Stimulated activated naive CD8-positive, alpha-beta T cell treated with anti-CD3 and anti-CD28 coated beads, Interleukin-15, Interleukin-2, amounts not matched to agents 100 ng/mL and 50 ng/mL, for 24 hours (primary cell): ENCODE results near the gene CAPNS2.

Source experiments
- H3K27ac Mint-ChIP-seq: one replicate; pipeline ENCODE4 v1.8.0; 2021; ENCODE audit warnings: mild to moderate bottlenecking, mixed read lengths
- H3K27me3 Mint-ChIP-seq: one replicate; pipeline ENCODE4 v1.8.0; 2021; ENCODE audit warnings: mixed read lengths
- H3K36me3 Mint-ChIP-seq: one replicate; pipeline ENCODE4 v1.8.0; 2021; ENCODE audit warnings: low read depth, mixed read lengths
- H3K4me1 Mint-ChIP-seq: one replicate; pipeline ENCODE4 v1.8.0; 2021; ENCODE audit warnings: low read depth, mixed read lengths
- H3K4me3 Mint-ChIP-seq: one replicate; pipeline ENCODE4 v1.8.0; 2021; ENCODE audit warnings: mild to moderate bottlenecking, mixed read lengths
- H3K9me3 Mint-ChIP-seq: one replicate; pipeline ENCODE4 v1.8.0; 2021; ENCODE audit warnings: mixed read lengths

Gene CAPNS2

GRCh38 chr16:55566432-55567175, at the start of gene CAPNS2:
CAPNS2 (plus strand) TSS chr16:55566684; CDS start chr16:55566757, 73 bp downstream.
- Mint-ChIP-seq H3K4me3 (no peak within 1 kb of the TSS), H3K9me3 (no peaks in the 10 kb centered on the region), H3K27me3 (peaks cover 6% of the 10 kb centered on the region), H3K4me1 (no peaks in the 10 kb centered on the region), H3K36me3 (no peaks in the 10 kb centered on the region), H3K27ac (no peak within 1 kb of the TSS)

GRCh38 chr16:55521792-55522191, 44.7 kb upstream of the CAPNS2 start:
- H3K27ac Mint-ChIP-seq: no peak overlapping the region
- no peaks in the 10 kb centered on the region for H3K27me3 Mint-ChIP-seq
- no peaks in the 10 kb centered on the region for H3K36me3 Mint-ChIP-seq
- H3K9me3 Mint-ChIP-seq: peaks cover 7% of the 10 kb centered on the region
- H3K4me1 Mint-ChIP-seq: no peaks in the 10 kb centered on the region
- H3K4me3 Mint-ChIP-seq: no peak overlapping the region

DNA sequence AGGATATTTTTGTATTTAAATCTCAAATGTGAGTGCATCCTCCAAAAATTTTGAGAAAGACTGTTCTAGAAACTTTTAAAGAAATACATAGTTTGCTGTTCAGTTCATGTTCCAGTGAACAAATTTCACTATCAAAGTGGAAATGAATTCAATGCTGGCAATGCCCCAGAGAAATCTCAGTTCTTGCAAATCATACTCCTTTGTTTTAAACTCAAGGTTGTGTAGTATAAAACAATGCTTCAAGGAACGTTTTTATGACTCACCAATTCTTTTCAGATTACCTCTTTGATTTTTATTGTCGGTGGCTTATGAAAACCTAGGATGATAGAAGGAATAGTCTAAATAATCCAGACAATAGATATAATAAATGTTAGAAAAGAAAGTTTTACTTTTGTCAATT, 40.0 kb upstream of the CAPNS2 start:
- peaks cover 7% of the 10 kb centered on the region for H3K27me3 Mint-ChIP-seq
- no peak overlapping the region for H3K4me3 Mint-ChIP-seq
- H3K4me1 Mint-ChIP-seq: no peaks in the 10 kb centered on the region
- H3K27ac Mint-ChIP-seq: no peak overlapping the region
- H3K9me3 Mint-ChIP-seq: peaks cover 7% of the 10 kb centered on the region
- no peaks in the 10 kb centered on the region for H3K36me3 Mint-ChIP-seq

DNA sequence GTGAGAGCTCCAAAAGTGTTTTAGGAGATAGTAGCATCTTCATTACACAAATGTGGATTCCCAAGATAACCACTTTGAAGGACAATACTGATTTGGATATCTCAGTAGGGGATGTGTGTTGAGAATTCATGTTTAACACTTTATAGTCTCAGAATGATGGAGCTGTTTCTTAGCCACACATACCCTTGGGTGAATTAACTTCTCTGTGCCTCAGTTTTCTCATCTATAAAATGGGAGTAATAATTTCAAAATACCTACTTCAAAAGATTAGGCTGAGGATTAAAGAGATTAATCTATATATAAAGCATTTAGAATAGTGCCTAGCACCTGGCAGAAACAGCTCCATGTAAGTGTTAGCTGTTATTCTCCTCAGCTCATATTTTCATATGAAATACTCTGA, 38.6 kb upstream of the CAPNS2 start:
- Mint-ChIP-seq H3K4me1 (no peaks in the 10 kb centered on the region), H3K4me3 (no peak overlapping the region), H3K36me3 (no peaks in the 10 kb centered on the region), H3K9me3 (no peaks in the 10 kb centered on the region), H3K27me3 (peaks cover 7% of the 10 kb centered on the region), H3K27ac (no peak overlapping the region)

DNA sequence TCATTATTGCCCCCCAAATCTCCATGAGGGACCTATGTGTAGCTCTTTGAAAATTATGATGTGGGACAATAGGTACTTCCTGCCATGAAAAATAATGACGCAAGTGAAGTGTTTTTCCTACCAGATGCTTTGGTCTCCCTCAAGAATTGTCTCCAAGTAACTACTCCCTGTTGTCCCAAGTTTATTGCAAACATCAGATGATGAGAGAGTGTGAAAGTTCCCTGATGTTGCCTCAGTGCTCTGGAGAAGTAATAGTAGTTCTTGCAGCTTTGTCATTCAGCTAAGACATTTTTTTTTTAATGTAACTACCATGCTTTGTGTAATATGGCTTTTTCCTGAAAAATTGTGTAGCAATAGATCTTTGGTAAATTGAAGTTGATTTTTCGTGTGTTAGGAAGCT, 37.5 kb upstream of the CAPNS2 start:
- Mint-ChIP-seq H3K27me3 (peaks cover 7% of the 10 kb centered on the region), H3K27ac (no peak overlapping the region), H3K4me3 (no peak overlapping the region), H3K36me3 (no peaks in the 10 kb centered on the region), H3K4me1 (no peaks in the 10 kb centered on the region), H3K9me3 (no peaks in the 10 kb centered on the region)

DNA sequence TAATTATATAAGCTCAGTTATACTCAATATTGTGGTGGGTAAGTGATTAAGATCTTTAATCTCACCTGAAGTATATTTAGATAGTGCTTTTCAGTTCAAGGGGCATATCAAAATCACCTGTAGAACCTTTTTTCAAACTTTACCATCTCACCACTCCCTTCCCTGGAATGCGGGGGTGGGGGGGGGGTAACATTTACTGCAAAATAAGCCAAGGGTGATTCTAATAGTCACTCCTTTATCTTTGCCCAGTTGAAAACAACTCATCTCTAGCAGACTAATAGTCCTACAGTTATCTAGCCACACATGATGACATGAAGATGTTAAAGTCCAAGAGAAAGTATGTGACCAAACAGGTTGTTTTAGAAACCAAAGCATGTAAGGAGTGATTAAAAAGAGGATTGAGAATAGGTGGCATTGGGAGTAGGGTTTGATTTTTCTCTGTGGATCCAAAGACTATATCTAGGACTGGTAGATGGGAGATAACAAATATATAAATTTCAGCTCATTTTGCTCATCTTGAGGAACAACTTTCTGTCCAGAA, 36.1 kb upstream of the CAPNS2 start:
- Mint-ChIP-seq H3K27me3 (peaks cover 7% of the 10 kb centered on the region), H3K4me1 (no peaks in the 10 kb centered on the region), H3K36me3 (no peaks in the 10 kb centered on the region), H3K27ac (no peak overlapping the region), H3K4me3 (no peak overlapping the region), H3K9me3 (no peaks in the 10 kb centered on the region)

DNA sequence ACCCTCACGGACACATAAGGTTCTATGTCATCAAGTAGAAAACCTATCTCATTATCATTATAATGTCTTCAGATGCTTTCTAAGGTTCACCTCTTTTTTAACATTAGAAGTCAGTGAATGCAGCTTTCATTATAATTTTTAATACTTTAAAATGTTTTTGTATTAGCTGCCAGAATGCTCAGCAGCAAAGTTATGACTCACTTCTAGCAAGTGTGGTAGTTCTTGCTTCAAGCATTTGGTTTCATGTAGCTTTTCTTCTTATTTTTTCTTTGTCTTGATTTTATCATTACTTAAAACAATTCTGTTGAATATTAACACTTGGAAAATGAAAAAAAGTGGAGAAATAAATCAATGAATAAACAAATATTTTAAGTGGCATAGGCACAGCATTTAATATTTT, 34.3 kb upstream of the CAPNS2 start:
- Mint-ChIP-seq H3K36me3 (no peaks in the 10 kb centered on the region), H3K27me3 (peaks cover 7% of the 10 kb centered on the region), H3K27ac (no peak overlapping the region), H3K4me3 (no peak overlapping the region), H3K4me1 (no peaks in the 10 kb centered on the region), H3K9me3 (no peaks in the 10 kb centered on the region)

DNA sequence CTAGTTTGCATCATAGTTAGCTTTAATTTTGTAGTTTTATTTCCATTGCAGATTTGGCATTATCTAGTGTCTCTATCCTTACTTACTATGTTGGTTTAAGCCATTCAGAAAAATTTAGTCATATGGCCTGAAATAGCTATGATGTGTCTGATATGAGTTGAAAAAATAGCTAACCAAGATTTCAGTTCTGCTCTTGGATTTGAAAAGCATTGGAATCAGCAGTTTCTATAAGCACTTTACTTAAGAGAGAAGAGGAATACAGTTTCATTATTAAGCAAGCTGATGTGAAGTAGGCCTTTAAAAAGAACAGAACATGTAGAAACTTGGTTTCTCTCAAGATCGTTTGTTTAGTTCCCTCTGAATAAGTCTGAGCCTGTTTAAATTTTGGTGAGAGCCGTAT, 31.7 kb upstream of the CAPNS2 start:
- H3K27ac Mint-ChIP-seq: no peak overlapping the region
- no peaks in the 10 kb centered on the region for H3K4me1 Mint-ChIP-seq
- no peaks in the 10 kb centered on the region for H3K9me3 Mint-ChIP-seq
- no peak overlapping the region for H3K4me3 Mint-ChIP-seq
- no peaks in the 10 kb centered on the region for H3K27me3 Mint-ChIP-seq
- no peaks in the 10 kb centered on the region for H3K36me3 Mint-ChIP-seq

GRCh38 chr16:55539049-55539448, 27.4 kb upstream of the CAPNS2 start:
- H3K4me3 Mint-ChIP-seq: no peak overlapping the region
- H3K4me1 Mint-ChIP-seq: no peaks in the 10 kb centered on the region
- no peaks in the 10 kb centered on the region for H3K27me3 Mint-ChIP-seq
- H3K27ac Mint-ChIP-seq: no peak overlapping the region
- H3K9me3 Mint-ChIP-seq: no peaks in the 10 kb centered on the region
- no peaks in the 10 kb centered on the region for H3K36me3 Mint-ChIP-seq

DNA sequence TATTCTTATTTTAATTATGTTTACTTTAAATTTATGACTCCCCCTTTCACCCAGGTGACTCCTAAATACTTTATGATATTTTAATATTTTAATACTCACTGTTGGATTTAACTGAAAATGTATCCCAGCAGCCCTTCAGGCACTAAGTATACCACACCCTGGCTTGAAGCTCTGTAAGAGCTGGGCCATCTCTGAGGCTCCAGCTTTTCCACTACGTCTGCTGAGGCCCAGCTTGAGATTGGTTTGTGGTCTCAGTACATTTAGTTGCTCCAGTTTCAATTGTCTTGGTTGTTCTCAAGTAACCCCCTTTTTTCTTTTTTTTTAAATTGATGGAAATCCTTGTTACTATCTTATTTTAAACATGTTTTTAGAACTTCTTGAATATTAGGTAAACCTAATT, 27.0 kb upstream of the CAPNS2 start:
- no peak overlapping the region for H3K4me3 Mint-ChIP-seq

DNA sequence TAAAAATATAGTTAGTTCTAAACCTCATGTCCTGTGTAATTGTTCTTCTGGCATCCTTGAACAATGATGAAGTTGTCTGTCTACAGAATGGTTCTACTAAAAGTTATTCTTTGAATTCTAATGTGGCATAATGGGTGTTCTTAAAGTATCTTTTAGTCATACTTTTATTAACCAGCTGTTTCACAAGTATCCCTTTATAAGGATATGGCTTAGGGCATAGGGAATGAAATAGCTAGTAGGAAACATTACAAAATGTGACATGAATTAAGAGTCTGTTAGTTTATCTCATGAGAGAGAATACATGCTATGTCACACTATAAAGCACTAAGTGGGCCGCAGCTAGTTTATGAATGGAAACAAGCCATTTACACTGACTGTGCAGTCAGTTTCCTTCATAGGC, 26.3 kb upstream of the CAPNS2 start:
- H3K27me3 Mint-ChIP-seq: no peaks in the 10 kb centered on the region
- H3K4me3 Mint-ChIP-seq: no peak overlapping the region
- H3K9me3 Mint-ChIP-seq: no peaks in the 10 kb centered on the region
- no peaks in the 10 kb centered on the region for H3K4me1 Mint-ChIP-seq
- H3K27ac Mint-ChIP-seq: no peak overlapping the region
- no peaks in the 10 kb centered on the region for H3K36me3 Mint-ChIP-seq

More for the DNA sequence above, 27.0 kb upstream of the CAPNS2 start:
- Mint-ChIP-seq H3K27me3 (no peaks in the 10 kb centered on the region), H3K9me3 (no peaks in the 10 kb centered on the region), H3K4me1 (no peaks in the 10 kb centered on the region), H3K27ac (no peak overlapping the region), H3K36me3 (no peaks in the 10 kb centered on the region)

DNA sequence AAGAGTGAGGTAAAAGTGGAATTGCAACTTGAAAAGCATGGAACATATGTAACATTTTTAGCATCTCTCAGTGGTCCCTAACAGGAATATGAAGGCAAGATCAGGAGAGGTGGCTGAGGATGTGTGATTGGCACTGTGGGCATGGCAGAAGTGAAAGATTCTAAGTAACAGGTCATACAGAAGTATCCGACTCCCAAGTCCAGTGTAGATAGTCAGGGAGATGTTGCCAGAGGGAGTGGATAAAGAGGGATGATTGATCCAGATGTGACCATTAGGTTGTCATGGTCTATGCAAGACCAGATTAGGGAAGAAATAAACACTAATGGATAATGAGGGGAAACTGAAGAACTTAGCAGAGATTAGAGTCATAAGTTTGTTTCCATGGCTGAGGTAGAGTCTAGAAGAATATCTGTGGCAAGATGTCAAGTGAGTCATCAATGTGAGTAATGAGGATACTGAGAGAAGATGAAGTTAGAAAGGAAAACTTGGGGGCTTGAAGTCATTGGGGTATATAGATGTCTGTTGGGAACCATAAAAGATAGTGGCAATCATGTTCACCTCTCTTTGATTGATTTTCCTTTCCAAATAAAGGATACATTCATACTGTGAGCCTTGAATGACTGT, 23.9 kb upstream of the CAPNS2 start:
- Mint-ChIP-seq H3K27ac (no peak overlapping the region), H3K9me3 (no peaks in the 10 kb centered on the region)

GRCh38 chr16:55543472-55543871, 23.0 kb upstream of the CAPNS2 start:
- Mint-ChIP-seq H3K27ac (no peak overlapping the region), H3K4me3 (no peak overlapping the region), H3K4me1 (no peaks in the 10 kb centered on the region), H3K27me3 (no peaks in the 10 kb centered on the region), H3K9me3 (no peaks in the 10 kb centered on the region), H3K36me3 (no peaks in the 10 kb centered on the region)

More for the DNA sequence above, 23.9 kb upstream of the CAPNS2 start:
- no peaks in the 10 kb centered on the region for H3K4me1 Mint-ChIP-seq
- H3K27me3 Mint-ChIP-seq: no peaks in the 10 kb centered on the region
- no peaks in the 10 kb centered on the region for H3K36me3 Mint-ChIP-seq
- no peak overlapping the region for H3K4me3 Mint-ChIP-seq

- Mint-ChIP-seq H3K36me3 (no peaks in the 10 kb centered on the region), H3K4me1 (no peaks in the 10 kb centered on the region), H3K4me3 (no peak overlapping the region), H3K9me3 (peaks cover 11% of the 10 kb centered on the region), H3K27me3 (no peaks in the 10 kb centered on the region), H3K27ac (no peak overlapping the region)
Measured at GRCh38 chr16:55552621-55553020, 13.9 kb upstream of the CAPNS2 start.

DNA sequence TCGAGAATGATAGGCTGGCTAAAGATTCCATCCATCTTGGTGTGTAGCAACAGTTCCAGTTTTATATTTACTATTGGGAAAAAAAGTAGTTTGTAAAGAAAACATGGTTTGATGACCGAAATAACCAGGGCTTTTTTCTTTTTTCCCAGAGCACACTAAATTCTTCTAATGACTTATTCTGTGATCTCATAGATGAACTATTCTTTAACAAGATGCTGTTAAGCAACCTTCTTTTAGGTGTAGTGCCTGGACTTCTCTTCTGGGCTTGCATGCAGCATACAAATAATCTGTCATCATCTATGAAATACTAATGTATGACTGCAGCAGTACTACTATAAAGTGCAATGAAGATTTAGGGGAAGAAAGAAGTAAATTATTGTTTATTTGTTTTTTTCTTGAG, 11.0 kb upstream of the CAPNS2 start:
- H3K27ac Mint-ChIP-seq: no peak overlapping the region
- no peaks in the 10 kb centered on the region for H3K36me3 Mint-ChIP-seq
- peaks cover 11% of the 10 kb centered on the region for H3K9me3 Mint-ChIP-seq
- no peaks in the 10 kb centered on the region for H3K27me3 Mint-ChIP-seq
- H3K4me1 Mint-ChIP-seq: no peaks in the 10 kb centered on the region
- H3K4me3 Mint-ChIP-seq: no peak overlapping the region
